Tibial artery (tissue), 4 donors: Measurements from ENCODE around the gene FARS2.

Experiments
- DNase-seq, 2 donors: peaks; one replicate each; pipeline ENCODE4 v3.0.0-alpha.2; 2019
- H3K27ac ChIP-seq, 2 donors: fragments of 200-600 bp; sonication (generic) in 1 of 2; 1 replicate in 1 of 2; 2 replicates in 1 of 2; pipeline ENCODE4 v1.5.1; 2018 to 2019; ENCODE audit warnings: mild to moderate bottlenecking in 1 of 2
- H3K27me3 ChIP-seq, 2 donors: fragments of 200-600 bp; sonication (generic) in 1 of 2; one replicate each; pipeline versions ENCODE4 v1.5.1 to v1.6.0; 2016 to 2019
- H3K36me3 ChIP-seq, 3 donors: fragments of 200-600 bp; sonication (generic) in 2 of 3; one replicate each; pipeline ENCODE4 v1.5.1; 2016 to 2019; ENCODE audit warnings: mild to moderate bottlenecking in 2 of 3
- H3K4me1 ChIP-seq, 4 donors: fragments of 200-600 bp; sonication (generic) in 2 of 4; 1 replicate in 3 of 4; 2 replicates in 1 of 4; pipeline ENCODE4 v1.5.1; 2016 to 2019
- H3K4me3 ChIP-seq, 2 donors: fragments of 200-600 bp; sonication (generic) in 1 of 2; 1 replicate in 1 of 2; 2 replicates in 1 of 2; pipeline ENCODE4 v1.5.1; 2018 to 2019; ENCODE audit warnings: mild to moderate bottlenecking in 2 of 2
- H3K9me3 ChIP-seq, 3 donors: fragments of 200-600 bp; sonication (generic) in 1 of 3; one replicate each; pipeline ENCODE4 v1.5.1; 2016 to 2019
- intact Hi-C: fragments of 100-400 bp; cut with DNase I; formaldehyde crosslinking; loops from one replicate; pipeline ENCODE4 v1.15.0; 2023; ENCODE audit warnings: low total_unique reads
- TF ChIP-seq, protein P1 (sequence below), 2 experiments: fragments of 200-600 bp in 1 of 2; fragments of 450-650 bp in 1 of 2; IDR thresholded peaks; one replicate each; pipeline ENCODE4 v1.5.1; 2017 to 2019; ENCODE audit warnings: antibody characterized with exemption in 2 of 2, mild to moderate bottlenecking in 1 of 2, moderate library complexity in 1 of 2

Gene FARS2

GRCh38 chr6:5241252-5241651 lies 20.1 kb upstream of the FARS2 start:
- TF ChIP-seq, protein P1, sequence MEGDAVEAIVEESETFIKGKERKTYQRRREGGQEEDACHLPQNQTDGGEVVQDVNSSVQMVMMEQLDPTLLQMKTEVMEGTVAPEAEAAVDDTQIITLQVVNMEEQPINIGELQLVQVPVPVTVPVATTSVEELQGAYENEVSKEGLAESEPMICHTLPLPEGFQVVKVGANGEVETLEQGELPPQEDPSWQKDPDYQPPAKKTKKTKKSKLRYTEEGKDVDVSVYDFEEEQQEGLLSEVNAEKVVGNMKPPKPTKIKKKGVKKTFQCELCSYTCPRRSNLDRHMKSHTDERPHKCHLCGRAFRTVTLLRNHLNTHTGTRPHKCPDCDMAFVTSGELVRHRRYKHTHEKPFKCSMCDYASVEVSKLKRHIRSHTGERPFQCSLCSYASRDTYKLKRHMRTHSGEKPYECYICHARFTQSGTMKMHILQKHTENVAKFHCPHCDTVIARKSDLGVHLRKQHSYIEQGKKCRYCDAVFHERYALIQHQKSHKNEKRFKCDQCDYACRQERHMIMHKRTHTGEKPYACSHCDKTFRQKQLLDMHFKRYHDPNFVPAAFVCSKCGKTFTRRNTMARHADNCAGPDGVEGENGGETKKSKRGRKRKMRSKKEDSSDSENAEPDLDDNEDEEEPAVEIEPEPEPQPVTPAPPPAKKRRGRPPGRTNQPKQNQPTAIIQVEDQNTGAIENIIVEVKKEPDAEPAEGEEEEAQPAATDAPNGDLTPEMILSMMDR (IDR thresholded peaks at IDR 0.05), result no peak
- H3K36me3 ChIP-seq, result peaks cover 0 to 16% (median 6%) of the 10 kb centered on the region in 3 donors
- H3K27ac ChIP-seq, result no peak overlapping the region
- intact Hi-C loops, result no loop called here
- no peak for DNase-seq
- peaks cover 0 to 5% (median 0%) of the 10 kb centered on the region in 4 donors for H3K4me1 ChIP-seq
- no peak overlapping the region for H3K4me3 ChIP-seq
- no peaks in the 10 kb centered on the region for H3K27me3 ChIP-seq
- H3K9me3 ChIP-seq, result no peaks in the 10 kb centered on the region

- intact Hi-C loops, result no loop called here
- H3K9me3 ChIP-seq, result no peaks in the 10 kb centered on the region
Observed at GRCh38 chr6:5243069-5243468, 18.2 kb upstream of the FARS2 start.

DNA sequence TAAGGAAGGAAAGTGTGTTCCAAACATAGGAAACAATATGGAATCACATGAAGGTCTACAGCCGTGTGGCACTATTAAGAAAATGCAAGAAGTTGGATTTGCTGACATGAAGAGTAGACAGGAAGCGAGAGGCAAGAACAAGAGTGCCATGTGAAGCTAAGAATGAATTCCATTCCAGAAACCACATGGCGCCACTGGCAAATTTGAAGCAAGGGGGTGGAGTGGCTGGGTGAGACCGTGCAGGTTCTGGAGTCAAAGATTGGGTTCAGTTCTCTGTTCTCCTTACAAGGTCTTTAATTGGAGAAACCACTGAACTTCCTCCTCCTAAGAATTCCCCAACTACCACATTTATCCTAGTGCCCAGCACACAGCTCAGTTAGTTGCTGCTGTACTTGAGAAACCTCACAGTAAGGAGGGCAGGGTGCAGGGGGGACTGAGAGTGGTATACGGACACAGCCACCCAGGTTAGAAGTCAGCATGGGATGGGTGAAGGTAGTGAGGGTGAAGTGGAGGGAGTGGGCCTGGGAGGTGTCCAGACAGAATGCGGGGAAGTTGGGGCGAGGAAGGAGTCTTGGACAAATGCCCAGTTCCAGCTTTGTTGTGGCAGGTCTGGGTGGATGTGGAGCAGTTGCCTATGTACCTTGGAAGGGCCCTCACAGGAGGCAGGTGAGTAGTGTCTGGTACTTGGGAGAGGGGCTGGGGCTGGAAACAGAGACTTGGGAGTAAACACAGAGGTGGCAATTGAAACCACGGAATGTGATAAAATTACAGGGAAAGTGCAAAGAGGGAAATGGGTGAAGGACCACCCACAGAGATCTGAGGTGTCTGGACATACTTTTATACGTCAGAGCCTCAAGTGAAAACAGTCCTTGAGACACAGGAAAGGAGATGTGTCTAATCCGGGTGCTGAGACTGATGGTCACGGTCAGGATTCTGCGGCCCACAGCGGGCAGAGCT lies 14.9 kb upstream of the FARS2 start:
- Histone ChIP-seq H3K4me1 (peaks cover 0 to 7% (median 0%) of the 10 kb centered on the region in 4 donors), H3K36me3 (no peaks in the 10 kb centered on the region), H3K27ac (no peak overlapping the region), H3K9me3 (no peaks in the 10 kb centered on the region), H3K27me3 (no peaks in the 10 kb centered on the region), H3K4me3 (no peak overlapping the region)
- TF ChIP-seq, protein P1 (IDR thresholded peaks at IDR 0.05), result no peak
- intact Hi-C loops, result no loop called here
- DNase-seq, result no peak

More at GRCh38 chr6:5243069-5243468, 18.2 kb upstream of the FARS2 start:
- Histone ChIP-seq H3K4me1 (peaks cover 0 to 7% (median 0%) of the 10 kb centered on the region in 4 donors), H3K4me3 (no peak overlapping the region), H3K36me3 (peaks cover 0 to 16% (median 6%) of the 10 kb centered on the region in 3 donors), H3K27me3 (no peaks in the 10 kb centered on the region), H3K27ac (no peak overlapping the region)
- DNase-seq, result no peak
- TF ChIP-seq, protein P1 (IDR thresholded peaks at IDR 0.05), result no peak

DNA sequence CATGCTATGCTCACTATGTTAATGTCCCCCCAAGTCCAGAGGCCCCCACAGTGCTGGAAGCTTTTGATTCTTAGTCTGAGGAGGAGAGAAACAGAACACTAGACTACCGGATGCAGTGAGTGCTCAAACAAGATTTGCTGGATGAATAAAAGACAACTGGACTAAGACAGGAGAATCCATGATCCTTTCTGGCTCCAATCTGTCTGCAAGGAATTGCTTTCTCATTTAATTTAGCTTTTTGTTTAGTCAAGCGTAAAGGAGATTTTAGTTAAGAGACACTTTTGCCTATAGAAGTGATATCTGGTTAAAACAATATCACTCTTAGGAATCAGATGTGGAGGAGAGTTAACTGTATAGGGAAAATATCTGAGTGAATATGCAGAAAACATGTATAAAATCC lies 14.1 kb upstream of the FARS2 start:
- Histone ChIP-seq H3K27ac (no peak overlapping the region), H3K4me3 (no peak overlapping the region), H3K27me3 (no peaks in the 10 kb centered on the region), H3K4me1 (peaks cover 0 to 7% (median 0%) of the 10 kb centered on the region in 4 donors), H3K9me3 (no peaks in the 10 kb centered on the region), H3K36me3 (no peaks in the 10 kb centered on the region)
- DNase-seq, result no peak
- TF ChIP-seq, protein P1 (IDR thresholded peaks at IDR 0.05), result no peak
- intact Hi-C loops, result no loop called here

DNA sequence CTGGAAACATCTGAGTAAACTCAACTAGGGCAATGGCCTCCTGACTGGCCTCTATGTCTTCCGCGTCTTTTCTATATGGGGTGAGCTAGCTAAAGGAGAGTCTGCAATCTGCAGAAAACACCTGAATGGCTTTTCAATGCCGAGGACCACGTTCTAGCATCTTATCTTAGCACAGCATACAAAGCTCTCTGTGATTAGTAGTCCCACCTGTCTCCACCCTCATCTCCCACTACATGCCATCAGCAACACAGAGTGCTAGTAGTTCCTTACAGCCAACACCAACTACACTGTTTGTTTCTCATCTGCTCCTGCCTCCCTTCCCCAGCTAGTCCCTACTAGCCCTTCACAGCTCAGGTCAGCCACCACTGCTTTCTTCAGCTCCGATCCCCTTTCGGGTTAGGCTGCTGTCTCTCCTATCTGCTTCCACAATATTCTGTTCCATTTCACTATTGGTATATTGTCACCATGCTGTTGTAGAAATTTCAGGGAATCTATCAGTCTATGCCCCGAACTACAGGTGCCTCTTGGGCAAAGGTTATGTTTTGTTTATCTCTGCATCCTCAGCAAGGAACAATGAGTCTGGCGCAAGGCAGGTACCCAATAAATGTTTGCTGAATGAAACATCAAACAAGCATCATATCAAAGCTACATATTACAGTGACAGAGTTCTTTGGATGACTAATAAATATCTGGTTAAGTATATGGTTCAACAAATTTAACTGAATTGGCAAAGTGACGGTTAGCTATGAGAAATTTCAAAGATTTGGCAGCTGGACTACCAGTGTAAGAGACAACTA lies 12.8 kb upstream of the FARS2 start:
- intact Hi-C loops, result no loop called here
- no peak overlapping the region for H3K4me3 ChIP-seq
- peaks cover 0 to 4% (median 0%) of the 10 kb centered on the region in 4 donors for H3K4me1 ChIP-seq
- no peaks in the 10 kb centered on the region for H3K9me3 ChIP-seq
- no peaks in the 10 kb centered on the region for H3K36me3 ChIP-seq
- TF ChIP-seq, protein P1 (IDR thresholded peaks at IDR 0.05), result no peak
- H3K27ac ChIP-seq, result no peak overlapping the region
- DNase-seq, result no peak
- H3K27me3 ChIP-seq, result no peaks in the 10 kb centered on the region
